ENCODE data around the gene IL1F10. TPM values are rescaled to one million over a fixed set of nuclear protein-coding genes. Genes with fewer than 3 reads are reported as not detected.

IL1F10 gene
- total and polyA plus RNA-seq, 10 of the 15 experiments (the other 5 are each of a cell fraction or from before 2014, with no cell fraction given) = not detected

GRCh38 chr2:113088213-113088992, 20.6 kb downstream of the IL1F10 start:
- FAIRE-seq (no peak), DNase-seq (ENCODE audit: low read depth, low spot score) (no peak), ATAC-seq (no peak; the same call in 2 of the 3 replicates)
- TF ChIP-seq MEF2B (IDR thresholded peaks at IDR 0.05; ENCODE audit: partially characterized antibody, poor library complexity, severe bottlenecking) (no peak), SPI1 (IDR thresholded peaks at IDR 0.05; ENCODE audit: borderline replicate concordance, insufficient read depth, low read depth, low read length) (0 out of 2 replicates have a peak, but pooled peaks have one; percentile 3)
- POLR2A ChIA-PET = no interaction called here
- Histone ChIP-seq H3K4me2 (ENCODE audit: control insufficient read depth, insufficient read depth) (no peak overlapping the region), H4K20me1 (ENCODE audit: control insufficient read depth, insufficient read depth) (no peaks in the 10 kb centered on the region), H2AFZ (ENCODE audit: control insufficient read depth, low read depth, low read length) (no peak overlapping the region), H3K79me2 (ENCODE audit: control insufficient read depth, insufficient read depth, low read length) (no peaks in the 10 kb centered on the region), H3K4me3 (no peak overlapping the region), H3K27me3 (replicated peaks in 1 of 2; ENCODE audit: control insufficient read depth in 2 of 2, insufficient read depth in 2 of 2, low read length in 1 of 2) (no peaks in the 10 kb centered on the region; a peak in 1 of 4 replicates), H3K9ac (ENCODE audit: control insufficient read depth, insufficient read depth, low read length) (no peak overlapping the region), H3K4me1 (ENCODE audit: control insufficient read depth, insufficient read depth, low read length) (no peaks in the 10 kb centered on the region), H3K27ac (ENCODE audit: control insufficient read depth, insufficient read depth) (no peak overlapping the region), H3K36me3 (ENCODE audit: control insufficient read depth in 2 of 2, insufficient read depth in 2 of 2, low read length in 1 of 2) (no peaks in the 10 kb centered on the region), H3K9me3 (replicated peaks; ENCODE audit: control insufficient read depth, insufficient read depth, low read length) (no peaks in the 10 kb centered on the region)
- CTCF ChIA-PET = interaction anchor here (0.8 to 1.3 kb wide), 2 partner anchors 50 to 142 kb away, joined by 3 read pairs; no protein-coding TSS in a partner anchor
- intact Hi-C loops (cut with micrococcal nuclease; ENCODE audit: unreplicated experiment) = no loop called here
- RAD21 ChIA-PET (ENCODE audit: unreplicated experiment) = interaction anchor here (0.6 to 1.1 kb wide), 3 partner anchors 15 to 97 kb away, joined by 3 read pairs; no protein-coding TSS in a partner anchor
- SMC1A ChIA-PET (ENCODE audit: uncharacterized antibody, unreplicated experiment) = interaction anchor here (0.9 kb wide), 1 partner anchor 9 kb away, joined by 3 read pairs; no protein-coding TSS in a partner anchor
- BruUV-seq (replicated peaks) = no TSS peak
- in situ Hi-C loops (cut with MboI) = no loop called here

GRCh38 chr2:113089916-113090315, 22.1 kb downstream of the IL1F10 start:
- ChIA-PET RAD21 (ENCODE audit: unreplicated experiment) (no interaction called here), POLR2A (interaction anchor here (0.6 kb wide), 1 partner anchor 13 kb away, joined by 3 read pairs; no protein-coding TSS in a partner anchor), CTCF (interaction anchor here (1.3 to 3.5 kb wide), 3 partner anchors 10 to 114 kb away, joined by 3 to 15 read pairs (median 4); no protein-coding TSS in a partner anchor), SMC1A (ENCODE audit: uncharacterized antibody, unreplicated experiment) (no interaction called here)
- Histone ChIP-seq H3K4me1 (ENCODE audit: control insufficient read depth, insufficient read depth, low read length) (no peaks in the 10 kb centered on the region), H4K20me1 (ENCODE audit: control insufficient read depth, insufficient read depth) (no peaks in the 10 kb centered on the region), H3K4me3 (no peak overlapping the region), H3K27ac (ENCODE audit: control insufficient read depth, insufficient read depth) (no peak overlapping the region), H2AFZ (ENCODE audit: control insufficient read depth, low read depth, low read length) (no peak overlapping the region), H3K4me2 (ENCODE audit: control insufficient read depth, insufficient read depth) (no peak overlapping the region), H3K79me2 (ENCODE audit: control insufficient read depth, insufficient read depth, low read length) (no peaks in the 10 kb centered on the region), H3K27me3 (replicated peaks in 1 of 2; ENCODE audit: control insufficient read depth in 2 of 2, insufficient read depth in 2 of 2, low read length in 1 of 2) (no peaks in the 10 kb centered on the region; a peak in 1 of 4 replicates), H3K36me3 (ENCODE audit: control insufficient read depth in 2 of 2, insufficient read depth in 2 of 2, low read length in 1 of 2) (no peaks in the 10 kb centered on the region), H3K9ac (ENCODE audit: control insufficient read depth, insufficient read depth, low read length) (no peak overlapping the region), H3K9me3 (replicated peaks; ENCODE audit: control insufficient read depth, insufficient read depth, low read length) (no peaks in the 10 kb centered on the region)
- DNase-seq (ENCODE audit: low read depth, low spot score) (no peak), ATAC-seq (no peak), FAIRE-seq (no peak)
- no TSS peak for BruUV-seq (replicated peaks)
- intact Hi-C loops (cut with micrococcal nuclease; ENCODE audit: unreplicated experiment) (no loop called here), in situ Hi-C loops (cut with MboI) (no loop called here)
- TF ChIP-seq FOS (IDR thresholded peaks at IDR 0.05; ENCODE audit: borderline replicate concordance, extremely low read depth, insufficient read length) = no peak
- TF ChIP-seq MTA2 (IDR thresholded peaks at IDR 0.05; ENCODE audit: low read depth) = no peak
- TF ChIP-seq NRF1 (conservative IDR thresholded peaks at IDR 0.05; ENCODE audit: low read depth, low read length) = no peak
- TF ChIP-seq TARDBP (IDR thresholded peaks at IDR 0.05; ENCODE audit: borderline replicate concordance) = no peak
- TF ChIP-seq PKNOX1 (IDR thresholded peaks at IDR 0.05) = no peak
- TF ChIP-seq PAX8 (IDR thresholded peaks at IDR 0.05) = no peak
- TF ChIP-seq SUPT20H (IDR thresholded peaks at IDR 0.05; ENCODE audit: borderline replicate concordance, control insufficient read depth, low read depth, low read length) = no peak
- no peak for TF ChIP-seq CEBPB (IDR thresholded peaks at IDR 0.05; ENCODE audit: borderline replicate concordance in 1 of 2, low read depth in 2 of 2, low read length in 2 of 2)
- TF ChIP-seq JUNB (IDR thresholded peaks at IDR 0.05) = no peak
- no peak for TF ChIP-seq CTCF (IDR thresholded peaks at IDR 0.05 in 2 of 3, conservative IDR thresholded peaks at IDR 0.05 in 1 of 3; ENCODE audit: control insufficient read depth in 2 of 3, extremely low read depth in 1 of 3, insufficient read depth in 1 of 3, low read depth in 3 of 3, low read length in 3 of 3)
